DMS53 treated with DMSO at 0.1 percent for 48 hours (cell line): ENCODE data around the gene MYO1E.
"Not testable (repeated sequence)": the region's sequence is repeated elsewhere in the genome, so short reads cannot be mapped to it uniquely, and the experiment has no call there.

ENCODE experiments used
- DNase-seq: peaks from one replicate; lab custom pipeline; 2025; ENCODE audit not compliant: unreplicated experiment; lab: John Stamatoyannopoulos, UW

The MYO1E gene

GRCh38 chr15:59387196-59387878 lies 14.7 kb upstream of the MYO1E start:
- DNase-seq = not testable (repeated sequence)

GRCh38 chr15:59385171-59385570 lies 12.5 kb upstream of the MYO1E start:
- no peak for DNase-seq

- no peak for DNase-seq
Observed at GRCh38 chr15:59384507-59384906, 11.8 kb upstream of the MYO1E start.

GRCh38 chr15:59380902-59381610 lies 8.4 kb upstream of the MYO1E start:
- DNase-seq = no peak

- DNase-seq = no peak
Observed at GRCh38 chr15:59379531-59379930, 6.9 kb upstream of the MYO1E start.

GRCh38 chr15:59378855-59379254 lies 6.2 kb upstream of the MYO1E start:
- DNase-seq = no peak

GRCh38 chr15:59377924-59378323 lies 5.3 kb upstream of the MYO1E start:
- DNase-seq = no peak

GRCh38 chr15:59376733-59377132 lies 4.1 kb upstream of the MYO1E start:
- no peak for DNase-seq

- no peak for DNase-seq
Observed at GRCh38 chr15:59373215-59373614, 544 bp upstream of the MYO1E start.

- DNase-seq = peak; percentile 35
Observed at GRCh38 chr15:59371458-59372351, 966 bp downstream of the MYO1E start.

- no peak for DNase-seq
Observed at GRCh38 chr15:59369597-59369996, 3.1 kb downstream of the MYO1E start.

GRCh38 chr15:59367022-59367451 lies 5.6 kb downstream of the MYO1E start:
- no peak for DNase-seq

- DNase-seq = no peak
Observed at GRCh38 chr15:59366333-59367021, 6.2 kb downstream of the MYO1E start.

- DNase-seq = no peak
Observed at GRCh38 chr15:59364248-59364647, 8.4 kb downstream of the MYO1E start.

GRCh38 chr15:59362331-59362730 lies 10.3 kb downstream of the MYO1E start:
- DNase-seq = no peak

GRCh38 chr15:59360896-59361295 lies 11.8 kb downstream of the MYO1E start:
- DNase-seq = no peak

- no peak for DNase-seq
Observed at GRCh38 chr15:59360305-59360704, 12.4 kb downstream of the MYO1E start.

GRCh38 chr15:59355730-59356129 lies 16.9 kb downstream of the MYO1E start:
- no peak for DNase-seq

GRCh38 chr15:59354417-59355031 lies 18.1 kb downstream of the MYO1E start:
- DNase-seq = no peak

- no peak for DNase-seq
Observed at GRCh38 chr15:59353994-59354416, 18.7 kb downstream of the MYO1E start.

- no peak for DNase-seq
Observed at GRCh38 chr15:59352683-59353082, 20.0 kb downstream of the MYO1E start.
